ENCODE results near the gene NPAS4.

NPAS4 gene

GRCh38 chr11:66473608-66474515 lies 53.0 kb downstream of the NPAS4 start:
- TF ChIP-seq EZH2phosphoT487 (IDR thresholded peaks at IDR 0.05; ENCODE audit: borderline replicate concordance, low read length), result no peak
- TF ChIP-seq, protein P1, sequence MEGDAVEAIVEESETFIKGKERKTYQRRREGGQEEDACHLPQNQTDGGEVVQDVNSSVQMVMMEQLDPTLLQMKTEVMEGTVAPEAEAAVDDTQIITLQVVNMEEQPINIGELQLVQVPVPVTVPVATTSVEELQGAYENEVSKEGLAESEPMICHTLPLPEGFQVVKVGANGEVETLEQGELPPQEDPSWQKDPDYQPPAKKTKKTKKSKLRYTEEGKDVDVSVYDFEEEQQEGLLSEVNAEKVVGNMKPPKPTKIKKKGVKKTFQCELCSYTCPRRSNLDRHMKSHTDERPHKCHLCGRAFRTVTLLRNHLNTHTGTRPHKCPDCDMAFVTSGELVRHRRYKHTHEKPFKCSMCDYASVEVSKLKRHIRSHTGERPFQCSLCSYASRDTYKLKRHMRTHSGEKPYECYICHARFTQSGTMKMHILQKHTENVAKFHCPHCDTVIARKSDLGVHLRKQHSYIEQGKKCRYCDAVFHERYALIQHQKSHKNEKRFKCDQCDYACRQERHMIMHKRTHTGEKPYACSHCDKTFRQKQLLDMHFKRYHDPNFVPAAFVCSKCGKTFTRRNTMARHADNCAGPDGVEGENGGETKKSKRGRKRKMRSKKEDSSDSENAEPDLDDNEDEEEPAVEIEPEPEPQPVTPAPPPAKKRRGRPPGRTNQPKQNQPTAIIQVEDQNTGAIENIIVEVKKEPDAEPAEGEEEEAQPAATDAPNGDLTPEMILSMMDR (IDR thresholded peaks at IDR 0.05; ENCODE audit: low read depth, low read length, poor library complexity, severe bottlenecking), result no peak
- Histone ChIP-seq H3K36me3 (ENCODE audit: control insufficient read depth, low read length) (peaks cover 3% of the 10 kb centered on the region; the same call in 1 of the 2 replicates), H3K4me2 (ENCODE audit: low read length) (no peak overlapping the region)

GRCh38 chr11:66475349-66476172 lies 54.7 kb downstream of the NPAS4 start:
- H3K79me2 ChIP-seq (ENCODE audit: control insufficient read depth, low read length), result peaks cover 17% of the 10 kb centered on the region
- H3K36me3 ChIP-seq (ENCODE audit: control insufficient read depth, low read length), result peaks cover 6% of the 10 kb centered on the region; the same call in 1 of the 2 replicates
- no peak overlapping the region for H3K4me2 ChIP-seq (ENCODE audit: low read length)
- no peaks in the 10 kb centered on the region for H3K27me3 ChIP-seq (ENCODE audit: control insufficient read depth, low read length)
- H4K20me1 ChIP-seq (ENCODE audit: control insufficient read depth, insufficient read depth, low read depth, low read length), result peaks cover 6% of the 10 kb centered on the region; the same call in 1 of the 2 replicates
- H3K9me2 ChIP-seq (replicated peaks; ENCODE audit: control insufficient read depth, low read length), result no peaks in the 10 kb centered on the region
- no peaks in the 10 kb centered on the region for H3F3A ChIP-seq (ENCODE audit: control insufficient read depth, insufficient read depth)
- no peak for TF ChIP-seq EZH2phosphoT487 (IDR thresholded peaks at IDR 0.05; ENCODE audit: borderline replicate concordance, low read length)
- TF ChIP-seq, protein P1 (IDR thresholded peaks at IDR 0.05; ENCODE audit: low read depth, low read length, poor library complexity, severe bottlenecking), result no peak
- no peak overlapping the region for H3K4me3 ChIP-seq (ENCODE audit: low read length)
- no peak overlapping the region for H3K27ac ChIP-seq (ENCODE audit: low read depth, low read length)
- no peaks in the 10 kb centered on the region for H3K9me3 ChIP-seq (ENCODE audit: control insufficient read depth, insufficient read depth, low read length)
- peaks cover 7% of the 10 kb centered on the region for H3K4me1 ChIP-seq (ENCODE audit: control insufficient read depth, low read length)

More at GRCh38 chr11:66473608-66474515, 53.0 kb downstream of the NPAS4 start:
- Histone ChIP-seq H3K27ac (ENCODE audit: low read depth, low read length) (no peak overlapping the region), H3K4me1 (ENCODE audit: control insufficient read depth, low read length) (peaks cover 2% of the 10 kb centered on the region), H3K79me2 (ENCODE audit: control insufficient read depth, low read length) (peaks cover 4% of the 10 kb centered on the region), H3K9me3 (ENCODE audit: control insufficient read depth, insufficient read depth, low read length) (no peaks in the 10 kb centered on the region), H3K9me2 (replicated peaks; ENCODE audit: control insufficient read depth, low read length) (no peaks in the 10 kb centered on the region), H3K27me3 (ENCODE audit: control insufficient read depth, low read length) (no peaks in the 10 kb centered on the region), H4K20me1 (ENCODE audit: control insufficient read depth, insufficient read depth, low read depth, low read length) (peaks cover 6% of the 10 kb centered on the region; the same call in 1 of the 2 replicates), H3F3A (ENCODE audit: control insufficient read depth, insufficient read depth) (no peaks in the 10 kb centered on the region), H3K4me3 (ENCODE audit: low read length) (no peak overlapping the region)
